Fibroblast of lung (primary cell): ENCODE data around the gene EDEM2. TPM values are rescaled to one million over a fixed set of nuclear protein-coding genes. Genes with fewer than 3 reads are reported as not detected.
A peak's percentile ranks its signal among the peaks of the same experiment; 100 is the strongest.
"Not testable (repeated sequence)": the region's sequence is repeated elsewhere in the genome, so short reads cannot be mapped to it uniquely, and the experiment has no call there.

Experiments used
- DNase-seq, 2 donors: peaks; one replicate each; pipeline versions ENCODE4 v3.0.0 to v3.0.0-alpha.2; 2010; ENCODE audit warnings: low read depth in 2 of 2
- H2AFZ ChIP-seq: 2 replicates; pipeline ENCODE4 v1.5.1; 2012; ENCODE audit warnings: low read length, control low read depth, inconsistent platforms
- H3K27ac ChIP-seq: 2 replicates; pipeline ENCODE4 v1.5.1; 2011; ENCODE audit warnings: low read length, control low read depth; ENCODE audit not compliant: insufficient read depth
- H3K27me3 ChIP-seq: 2 replicates; pipeline ENCODE4 v1.5.1; 2011; ENCODE audit warnings: mild to moderate bottlenecking, low read length; ENCODE audit not compliant: control insufficient read depth, insufficient read depth
- H3K36me3 ChIP-seq: 2 replicates; pipeline ENCODE4 v1.5.1; 2011; ENCODE audit warnings: low read length; ENCODE audit not compliant: control insufficient read depth, insufficient read depth
- H3K4me1 ChIP-seq: 2 replicates; pipeline ENCODE4 v1.5.1; 2011; ENCODE audit warnings: low read length; ENCODE audit not compliant: control insufficient read depth, insufficient read depth; ENCODE audit errors: extremely low read depth
- H3K4me2 ChIP-seq: 2 replicates; pipeline ENCODE4 v1.5.1; 2011; ENCODE audit warnings: low read length, control low read depth; ENCODE audit not compliant: insufficient read depth; ENCODE audit errors: extremely low read depth
- H3K4me3 ChIP-seq, 4 experiments: fragments of 200-600 bp in 1 of 4; sonication (generic) in 1 of 4; replicated peaks in 1 of 4; 2 replicates each; pipeline ENCODE4 v1.5.1; 2011 to 2016; ENCODE audit warnings: low read length in 4 of 4, low read depth in 3 of 4, mild to moderate bottlenecking in 3 of 4, control low read depth in 2 of 4, inconsistent platforms in 1 of 4, mixed read lengths in 1 of 4; ENCODE audit not compliant: insufficient read depth in 1 of 4; ENCODE audit errors: control extremely low read depth in 1 of 4
- H3K79me2 ChIP-seq: 2 replicates; pipeline ENCODE4 v1.5.1; 2012; ENCODE audit warnings: mild to moderate bottlenecking, low read length, inconsistent platforms; ENCODE audit not compliant: control insufficient read depth, insufficient read depth
- H3K9ac ChIP-seq: 2 replicates; pipeline ENCODE4 v1.5.1; 2011; ENCODE audit warnings: mild to moderate bottlenecking, low read length, control low read depth; ENCODE audit not compliant: insufficient read depth
- H3K9me3 ChIP-seq: 2 replicates; pipeline ENCODE4 v1.5.1; 2012; ENCODE audit warnings: low read depth, low read length; ENCODE audit not compliant: control insufficient read depth, insufficient read depth
- H4K20me1 ChIP-seq: 2 replicates; pipeline ENCODE4 v1.5.1; 2011; ENCODE audit warnings: low read length; ENCODE audit not compliant: control insufficient read depth, insufficient read depth; ENCODE audit errors: extremely low read depth
- CTCF ChIP-seq, 2 donors: IDR thresholded peaks in 1 of 2; conservative IDR thresholded peaks in 1 of 2; 1 replicate in 1 of 2; 2 replicates in 1 of 2; pipeline ENCODE4 v1.5.1; 2011 to 2012; ENCODE audit warnings: low read length in 2 of 2, control low read depth in 1 of 2, inconsistent platforms in 1 of 2, low read depth in 1 of 2, mild to moderate bottlenecking in 1 of 2
- EZH2 ChIP-seq: IDR thresholded peaks from 2 replicates; pipeline ENCODE4 v1.5.1; 2012; ENCODE audit warnings: low read length, control low read depth, mild to moderate bottlenecking; ENCODE audit errors: missing control alignments
- polyA plus RNA-seq, 2 donors: library from polyadenylated mRNA; depleted of rRNA in 1 of 2; stranded (reverse) in 1 of 2; unstranded in 1 of 2; fragments of >200 nt; gene quantifications; 2 replicates each; pipeline ENCODE4 v1.2.1, GENCODE V29; 2011 to 2012; ENCODE audit warnings: missing spikeins in 1 of 2
- total RNA-seq: library from RNA; depleted of rRNA; stranded (reverse); fragments of >200 nt; gene quantifications from 2 replicates; pipeline ENCODE4 v1.2.1, GENCODE V29; 2014

The EDEM2 gene
- total and polyA plus RNA-seq, 2 donors (not counting 1 experiment from before 2014, with no cell fraction given): 23.8 to 99.4 TPM

GRCh38 chr20:35151736-35152135, 4.6 kb upstream of the EDEM2 start:
- Histone ChIP-seq H2AFZ (no peak overlapping the region), H3K27me3 (no peaks in the 10 kb centered on the region), H3K9ac (no peak overlapping the region), H3K27ac (no peak overlapping the region), H3K4me1 (peaks cover 5% of the 10 kb centered on the region), H3K4me2 (no peak overlapping the region), H3K9me3 (no peaks in the 10 kb centered on the region), H4K20me1 (no peaks in the 10 kb centered on the region), H3K4me3 (no peak overlapping the region), H3K36me3 (no peaks in the 10 kb centered on the region), H3K79me2 (no peaks in the 10 kb centered on the region)
- TF ChIP-seq CTCF (conservative IDR thresholded peaks at IDR 0.05 in 1 of 2, IDR thresholded peaks at IDR 0.05 in 1 of 2; ENCODE audit: low read depth in 1 of 2, low read length in 2 of 2) (no peak), EZH2 (no peak)
- DNase-seq: peak in 1 of 2 donors; percentile 90

DNA sequence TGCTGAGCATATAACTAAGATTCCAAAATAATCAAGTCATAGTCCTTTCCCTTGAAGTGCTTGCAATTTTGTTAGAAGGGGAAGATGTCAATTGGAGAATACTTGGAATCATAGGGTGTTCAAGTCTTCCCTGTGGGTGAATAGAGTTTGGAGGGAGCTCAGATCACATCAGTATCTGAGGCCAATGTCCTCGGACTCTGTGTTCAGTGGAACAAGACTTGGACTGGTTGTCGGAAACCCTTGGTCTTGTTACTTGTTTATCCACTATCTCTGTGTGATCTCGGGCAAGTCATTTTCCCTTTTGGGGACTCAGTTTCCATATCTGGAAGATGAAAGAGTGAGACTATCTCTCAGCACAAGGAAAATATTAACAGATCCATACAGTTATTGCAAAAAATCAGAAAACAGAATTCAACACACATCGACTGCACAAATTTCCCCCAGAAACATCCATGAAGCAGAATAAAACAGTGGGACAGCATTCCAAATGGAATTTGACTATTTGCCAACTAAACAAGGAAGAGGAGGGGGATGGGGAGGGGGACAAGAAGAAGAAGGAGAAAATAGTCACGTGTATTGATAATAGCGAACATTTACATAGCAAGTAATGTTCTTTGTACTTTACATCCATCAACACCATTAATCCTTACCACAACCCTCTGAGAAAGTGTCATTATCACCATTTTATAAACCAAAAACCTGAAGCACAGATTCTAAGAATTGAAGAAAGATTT, 3.9 kb upstream of the EDEM2 start:
- Histone ChIP-seq H3K4me1 (peaks cover 5% of the 10 kb centered on the region), H3K79me2 (peaks cover 2% of the 10 kb centered on the region), H3K9me3 (no peaks in the 10 kb centered on the region), H4K20me1 (no peaks in the 10 kb centered on the region), H3K4me3 (no peak overlapping the region), H3K27me3 (no peaks in the 10 kb centered on the region), H2AFZ (no peak overlapping the region), H3K9ac (no peak overlapping the region), H3K4me2 (no peak overlapping the region), H3K36me3 (no peaks in the 10 kb centered on the region), H3K27ac (no peak overlapping the region)
- DNase-seq: no peak
- TF ChIP-seq EZH2 (no peak), CTCF (conservative IDR thresholded peaks at IDR 0.05 in 1 of 2, IDR thresholded peaks at IDR 0.05 in 1 of 2; ENCODE audit: low read depth in 1 of 2, low read length in 2 of 2) (no peak)

DNA sequence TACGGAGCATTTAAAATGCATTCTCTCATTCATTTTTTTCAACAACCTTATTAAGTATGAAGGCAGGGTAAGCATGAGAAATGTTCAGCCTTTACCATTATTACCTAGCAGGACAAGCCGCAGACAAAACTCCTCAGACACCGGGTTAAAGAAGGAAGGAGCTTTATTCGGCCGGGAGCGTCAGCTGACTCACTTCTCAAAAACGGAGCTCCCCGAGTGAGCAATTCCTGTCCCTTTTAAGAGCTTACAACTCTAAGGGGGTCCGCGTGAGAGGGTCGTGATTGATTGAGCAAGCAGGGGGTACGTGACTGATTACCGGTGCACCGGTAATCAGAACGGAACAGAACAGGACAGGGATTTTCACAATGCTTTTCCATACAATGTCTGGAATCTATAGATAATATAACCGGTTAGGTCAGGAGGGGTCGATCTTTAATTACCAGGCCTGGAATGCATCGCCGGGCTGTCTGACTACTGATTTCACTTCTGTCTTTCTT, 487 bp upstream of the EDEM2 start:
- H3K9me3 ChIP-seq, H3K36me3 ChIP-seq, H3K27me3 ChIP-seq, H3K4me1 ChIP-seq, H4K20me1 ChIP-seq, H3K79me2 ChIP-seq: not testable (repeated sequence)
- Histone ChIP-seq H3K9ac (peak overlapping the region; percentile 55), H3K4me3 (peak overlapping the region; percentile 58 to 99 (median 88)), H3K4me2 (peak overlapping the region; percentile 94), H2AFZ (peak overlapping the region; percentile 86), H3K27ac (peak overlapping the region; percentile 35)
- DNase-seq: peak in 1 of 2 donors; percentile 53
